Loucy (cell line): ENCODE results near the gene BLID.

Source experiments
- CTCF ChIP-seq: fragments of 200-600 bp; sonication (generic); conservative IDR thresholded peaks from 2 replicates; pipeline ENCODE4 v1.5.1; 2014; ENCODE audit warnings: mild to moderate bottlenecking, antibody characterized with exemption, low read length
- EZH2phosphoT487 ChIP-seq: fragments of 200-600 bp; IDR thresholded peaks from 2 replicates; pipeline ENCODE4 v1.6.1; 2018; ENCODE audit warnings: antibody characterized with exemption, mild to moderate bottlenecking, moderate library complexity, borderline replicate concordance

GRCh38 chr11:122126024-122126688, 10.1 kb upstream of the BLID start:
- no peak for TF ChIP-seq CTCF
- TF ChIP-seq EZH2phosphoT487 = no peak
